Parathyroid adenoma (tissue), 2 donors: Measurements from ENCODE around the gene MTHFR.

Experiments
- H2AFZ ChIP-seq: fragments of 300-600 bp; sonication (generic); one replicate; pipeline ENCODE4 v1.7.0; 2017; ENCODE audit warnings: antibody characterized with exemption, mild to moderate bottlenecking
- H3K27ac ChIP-seq: fragments of 300-600 bp; sonication (generic); one replicate; pipeline ENCODE4 v1.7.0; 2017
- H3K27me3 ChIP-seq: fragments of 300-600 bp; sonication (generic); one replicate; pipeline ENCODE4 v1.7.0; 2017; ENCODE audit warnings: low read length; ENCODE audit not compliant: control insufficient read depth, insufficient read depth
- H3K36me3 ChIP-seq: fragments of 300-600 bp; sonication (generic); one replicate; pipeline ENCODE4 v1.7.0; 2017; ENCODE audit warnings: low read length; ENCODE audit not compliant: control insufficient read depth, insufficient read depth
- H3K4me1 ChIP-seq: fragments of 300-600 bp; sonication (generic); one replicate; pipeline ENCODE4 v1.7.0; 2017; ENCODE audit warnings: control low read depth
- H3K4me2 ChIP-seq: fragments of 300-600 bp; sonication (generic); one replicate; pipeline ENCODE4 v1.7.0; 2017; ENCODE audit warnings: low read length
- H3K4me3 ChIP-seq: fragments of 300-600 bp; sonication (generic); one replicate; pipeline ENCODE4 v1.7.0; 2017; ENCODE audit warnings: low read depth, low read length
- H3K79me2 ChIP-seq: fragments of 300-600 bp; sonication (generic); one replicate; pipeline ENCODE4 v1.7.0; 2017; ENCODE audit warnings: control low read depth
- H3K9ac ChIP-seq: fragments of 300-600 bp; sonication (generic); one replicate; pipeline ENCODE4 v1.7.0; 2017; ENCODE audit warnings: mild to moderate bottlenecking
- H3K9me3 ChIP-seq: fragments of 300-600 bp; sonication (generic); one replicate; pipeline ENCODE4 v1.7.0; 2017; ENCODE audit warnings: low read length; ENCODE audit not compliant: control insufficient read depth
- TF ChIP-seq, protein P1 (sequence below): fragments of 300-600 bp; sonication (generic); IDR thresholded peaks from one replicate; pipeline ENCODE4 v1.7.0; 2017; ENCODE audit warnings: antibody characterized with exemption, mild to moderate bottlenecking
- donor health status: primary hyperparathyroidism.

MTHFR gene

DNA sequence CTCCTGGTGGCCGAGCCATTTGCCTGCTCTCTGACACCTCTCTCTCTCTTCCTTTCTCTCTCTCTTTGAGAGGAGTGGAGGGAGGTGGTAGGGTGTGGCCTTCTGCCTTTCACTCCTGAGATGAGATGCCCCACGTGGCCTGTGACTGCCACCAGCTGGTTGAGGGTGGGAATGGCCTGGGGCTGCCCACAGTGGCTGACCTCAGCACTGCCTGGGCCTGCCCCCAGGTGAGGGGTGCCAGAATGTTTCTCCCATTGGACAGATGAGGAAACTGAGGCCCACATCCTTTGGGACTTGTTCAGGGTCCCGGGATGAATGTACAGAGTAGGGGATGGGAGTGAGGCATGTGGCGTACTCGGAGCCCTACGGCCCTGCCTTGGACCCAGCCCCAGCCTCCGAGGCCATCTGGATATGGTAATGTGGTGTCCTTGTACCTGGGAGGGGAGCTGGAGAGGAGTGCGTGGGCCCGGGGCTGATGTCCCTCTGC, 56.5 kb downstream of the MTHFR start:
- no peak overlapping the region for H3K9ac ChIP-seq
- TF ChIP-seq, protein P1, sequence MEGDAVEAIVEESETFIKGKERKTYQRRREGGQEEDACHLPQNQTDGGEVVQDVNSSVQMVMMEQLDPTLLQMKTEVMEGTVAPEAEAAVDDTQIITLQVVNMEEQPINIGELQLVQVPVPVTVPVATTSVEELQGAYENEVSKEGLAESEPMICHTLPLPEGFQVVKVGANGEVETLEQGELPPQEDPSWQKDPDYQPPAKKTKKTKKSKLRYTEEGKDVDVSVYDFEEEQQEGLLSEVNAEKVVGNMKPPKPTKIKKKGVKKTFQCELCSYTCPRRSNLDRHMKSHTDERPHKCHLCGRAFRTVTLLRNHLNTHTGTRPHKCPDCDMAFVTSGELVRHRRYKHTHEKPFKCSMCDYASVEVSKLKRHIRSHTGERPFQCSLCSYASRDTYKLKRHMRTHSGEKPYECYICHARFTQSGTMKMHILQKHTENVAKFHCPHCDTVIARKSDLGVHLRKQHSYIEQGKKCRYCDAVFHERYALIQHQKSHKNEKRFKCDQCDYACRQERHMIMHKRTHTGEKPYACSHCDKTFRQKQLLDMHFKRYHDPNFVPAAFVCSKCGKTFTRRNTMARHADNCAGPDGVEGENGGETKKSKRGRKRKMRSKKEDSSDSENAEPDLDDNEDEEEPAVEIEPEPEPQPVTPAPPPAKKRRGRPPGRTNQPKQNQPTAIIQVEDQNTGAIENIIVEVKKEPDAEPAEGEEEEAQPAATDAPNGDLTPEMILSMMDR, result no peak

DNA sequence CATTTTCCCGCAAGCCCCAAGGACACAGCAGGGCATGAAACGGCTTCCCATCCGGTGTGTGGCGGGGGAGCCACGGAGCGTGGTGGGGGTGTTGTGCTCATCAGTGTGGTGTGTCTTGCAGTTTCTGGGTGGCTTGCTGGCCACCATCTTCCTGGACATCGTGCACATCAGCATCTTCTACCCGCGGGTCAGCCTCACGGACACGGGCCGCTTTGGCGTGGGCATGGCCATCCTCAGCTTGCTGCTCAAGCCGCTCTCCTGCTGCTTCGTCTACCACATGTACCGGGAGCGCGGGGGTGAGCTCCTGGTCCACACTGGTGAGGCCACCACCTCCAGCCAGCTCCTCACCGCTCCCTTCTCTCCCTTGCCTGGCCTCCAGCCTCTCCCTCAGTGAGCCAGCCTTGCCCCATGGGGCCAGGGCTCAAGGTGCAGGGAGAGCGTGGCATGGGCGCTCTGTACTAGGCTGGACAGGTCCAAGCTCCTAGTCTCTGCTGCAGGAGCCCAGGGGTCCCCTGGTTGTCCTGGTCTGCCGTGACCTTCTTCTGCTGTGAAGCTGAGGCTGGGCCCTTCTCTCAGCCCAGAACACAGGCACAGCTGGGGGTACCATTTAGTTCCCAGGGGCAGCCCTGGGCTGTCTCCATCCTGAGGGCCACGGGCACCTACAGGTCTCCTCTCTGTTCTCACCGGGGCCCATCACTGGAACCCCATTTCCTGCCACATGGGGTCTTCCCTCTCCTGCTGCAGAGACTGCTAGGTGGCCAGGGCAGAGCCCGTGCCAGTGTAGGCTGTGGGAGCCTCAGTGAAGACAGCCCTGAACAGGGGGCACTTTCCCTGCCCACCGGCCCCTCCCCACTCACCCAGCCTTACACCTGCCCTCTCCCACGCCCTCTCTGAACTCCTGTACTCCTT, 57.2 kb downstream of the MTHFR start:
- no peak overlapping the region for H3K27ac ChIP-seq
- H3K9me3 ChIP-seq, result no peaks in the 10 kb centered on the region
- H2AFZ ChIP-seq, result no peak overlapping the region
- no peak overlapping the region for H3K4me3 ChIP-seq
- H3K36me3 ChIP-seq, result no peaks in the 10 kb centered on the region
- TF ChIP-seq, protein P1, result no peak
- H3K4me1 ChIP-seq, result no peaks in the 10 kb centered on the region
- H3K79me2 ChIP-seq, result no peaks in the 10 kb centered on the region
- H3K27me3 ChIP-seq, result no peaks in the 10 kb centered on the region
- no peak overlapping the region for H3K4me2 ChIP-seq
- no peak overlapping the region for H3K9ac ChIP-seq

More for the DNA sequence above, 56.5 kb downstream of the MTHFR start:
- H3K9me3 ChIP-seq, result no peaks in the 10 kb centered on the region
- no peaks in the 10 kb centered on the region for H3K79me2 ChIP-seq
- H3K4me3 ChIP-seq, result no peak overlapping the region
- no peak overlapping the region for H3K27ac ChIP-seq
- no peak overlapping the region for H2AFZ ChIP-seq
- H3K27me3 ChIP-seq, result no peaks in the 10 kb centered on the region
- no peak overlapping the region for H3K4me2 ChIP-seq
- H3K4me1 ChIP-seq, result no peaks in the 10 kb centered on the region
- H3K36me3 ChIP-seq, result no peaks in the 10 kb centered on the region

DNA sequence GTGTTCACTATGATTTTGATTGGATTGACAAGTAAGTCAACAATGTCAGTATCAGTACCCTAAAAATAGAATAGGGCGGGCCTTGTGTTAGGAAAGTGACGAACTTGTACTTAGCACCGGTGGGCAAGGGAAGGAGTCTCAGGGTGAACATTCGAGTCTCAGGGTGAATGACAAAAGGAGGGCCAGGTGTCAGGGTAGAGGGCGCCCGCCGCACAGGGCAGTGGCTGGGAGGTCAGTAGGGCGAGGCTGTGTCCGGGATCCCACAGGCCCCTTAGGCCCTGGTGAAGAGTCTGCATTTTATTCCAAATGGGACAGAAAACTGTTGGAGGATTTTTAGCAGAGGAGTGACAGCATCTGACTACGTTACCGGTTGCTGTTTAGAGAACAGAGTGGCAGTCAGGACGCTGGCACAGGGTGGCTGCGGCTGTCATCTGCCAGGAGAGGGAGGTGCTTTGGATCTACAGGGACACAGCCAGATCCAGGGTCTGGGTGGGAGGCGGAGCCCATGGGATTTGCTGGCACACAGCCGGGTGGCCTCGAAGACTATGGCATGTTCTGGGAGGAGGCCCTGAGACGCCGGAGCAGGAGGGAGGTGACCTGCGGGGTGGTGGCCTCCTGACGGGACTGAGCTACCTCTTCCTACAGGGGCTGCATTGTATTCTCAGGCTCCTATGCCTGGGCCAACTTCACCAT, 58.8 kb downstream of the MTHFR start:
- no peaks in the 10 kb centered on the region for H3K36me3 ChIP-seq
- H3K9ac ChIP-seq, result no peak overlapping the region
- H3K9me3 ChIP-seq, result no peaks in the 10 kb centered on the region
- H2AFZ ChIP-seq, result no peak overlapping the region
- H3K79me2 ChIP-seq, result no peaks in the 10 kb centered on the region
- no peak overlapping the region for H3K27ac ChIP-seq
- no peak overlapping the region for H3K4me2 ChIP-seq
- no peaks in the 10 kb centered on the region for H3K27me3 ChIP-seq
- TF ChIP-seq, protein P1, result no peak
- no peaks in the 10 kb centered on the region for H3K4me1 ChIP-seq
- no peak overlapping the region for H3K4me3 ChIP-seq

GRCh38 chr1:11746092-11746491, 59.7 kb downstream of the MTHFR start:
- Histone ChIP-seq H3K36me3 (no peaks in the 10 kb centered on the region), H2AFZ (no peak overlapping the region), H3K4me3 (no peak overlapping the region), H3K4me2 (no peak overlapping the region), H3K4me1 (no peaks in the 10 kb centered on the region), H3K9ac (no peak overlapping the region), H3K79me2 (no peaks in the 10 kb centered on the region), H3K27ac (no peak overlapping the region), H3K9me3 (no peaks in the 10 kb centered on the region), H3K27me3 (no peaks in the 10 kb centered on the region)
- TF ChIP-seq, protein P1, result no peak
